ENCODE results near the gene DNAL4.

DNAL4 gene

DNA sequence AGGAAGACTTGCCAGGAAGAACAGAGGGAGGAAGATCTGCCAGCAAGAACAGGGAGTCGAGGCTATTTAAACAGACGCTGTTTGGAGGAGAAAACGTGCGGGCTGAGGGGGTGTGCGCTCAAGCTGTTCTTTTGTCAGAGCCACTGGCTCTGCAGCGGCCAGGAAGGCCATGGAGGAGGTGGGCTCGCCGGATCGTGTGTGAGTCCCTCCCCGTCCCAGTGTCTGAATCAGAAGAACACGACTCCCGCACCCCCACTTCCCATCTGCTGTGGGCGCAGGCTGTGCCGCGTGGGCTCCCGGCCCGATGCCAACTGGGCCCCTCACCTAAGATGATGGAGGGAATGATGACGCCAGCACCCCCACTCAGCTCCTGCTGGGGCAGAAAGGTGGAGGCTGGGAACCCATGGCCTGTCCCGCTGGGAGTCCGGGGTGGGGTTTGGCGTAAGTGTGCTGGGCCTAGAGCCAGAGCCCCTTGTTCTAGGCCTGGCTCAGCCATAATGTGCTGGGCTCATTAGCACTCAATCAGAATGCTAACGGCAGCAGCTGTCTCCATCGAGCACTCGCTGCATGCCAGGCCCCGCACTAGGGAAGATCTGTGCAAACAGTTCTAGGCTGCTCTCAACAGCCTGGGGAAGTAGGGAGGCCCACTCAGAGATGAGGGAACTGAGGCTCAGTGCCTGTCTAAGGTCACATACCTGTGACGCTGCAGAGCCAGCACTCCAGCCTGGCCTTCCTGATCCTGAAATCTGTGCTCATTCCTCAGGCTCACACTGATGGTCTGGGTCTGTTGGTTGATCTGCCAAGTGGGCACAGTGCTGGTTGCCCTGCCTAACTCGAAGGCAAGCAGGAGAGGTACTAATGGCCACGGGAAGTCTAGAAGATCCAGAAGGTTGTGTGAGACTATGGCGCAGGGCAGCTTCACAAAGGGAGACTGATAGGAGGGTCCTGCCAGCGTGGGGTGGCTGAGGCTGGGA, 38.3 kb upstream of the DNAL4 start:
- no peak overlapping the region for H3K4me3 ChIP-seq (ENCODE audit: low read depth, low read length)
- TF ChIP-seq, protein P1, sequence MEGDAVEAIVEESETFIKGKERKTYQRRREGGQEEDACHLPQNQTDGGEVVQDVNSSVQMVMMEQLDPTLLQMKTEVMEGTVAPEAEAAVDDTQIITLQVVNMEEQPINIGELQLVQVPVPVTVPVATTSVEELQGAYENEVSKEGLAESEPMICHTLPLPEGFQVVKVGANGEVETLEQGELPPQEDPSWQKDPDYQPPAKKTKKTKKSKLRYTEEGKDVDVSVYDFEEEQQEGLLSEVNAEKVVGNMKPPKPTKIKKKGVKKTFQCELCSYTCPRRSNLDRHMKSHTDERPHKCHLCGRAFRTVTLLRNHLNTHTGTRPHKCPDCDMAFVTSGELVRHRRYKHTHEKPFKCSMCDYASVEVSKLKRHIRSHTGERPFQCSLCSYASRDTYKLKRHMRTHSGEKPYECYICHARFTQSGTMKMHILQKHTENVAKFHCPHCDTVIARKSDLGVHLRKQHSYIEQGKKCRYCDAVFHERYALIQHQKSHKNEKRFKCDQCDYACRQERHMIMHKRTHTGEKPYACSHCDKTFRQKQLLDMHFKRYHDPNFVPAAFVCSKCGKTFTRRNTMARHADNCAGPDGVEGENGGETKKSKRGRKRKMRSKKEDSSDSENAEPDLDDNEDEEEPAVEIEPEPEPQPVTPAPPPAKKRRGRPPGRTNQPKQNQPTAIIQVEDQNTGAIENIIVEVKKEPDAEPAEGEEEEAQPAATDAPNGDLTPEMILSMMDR (IDR thresholded peaks at IDR 0.05; ENCODE audit: low read depth, low read length, missing control alignments): no peak
- in situ Hi-C loops (cut with HindIII; ENCODE audit: low sequenced_read_pairs): no loop called here
- no peak for DNase-seq (ENCODE audit: low read depth)

DNA sequence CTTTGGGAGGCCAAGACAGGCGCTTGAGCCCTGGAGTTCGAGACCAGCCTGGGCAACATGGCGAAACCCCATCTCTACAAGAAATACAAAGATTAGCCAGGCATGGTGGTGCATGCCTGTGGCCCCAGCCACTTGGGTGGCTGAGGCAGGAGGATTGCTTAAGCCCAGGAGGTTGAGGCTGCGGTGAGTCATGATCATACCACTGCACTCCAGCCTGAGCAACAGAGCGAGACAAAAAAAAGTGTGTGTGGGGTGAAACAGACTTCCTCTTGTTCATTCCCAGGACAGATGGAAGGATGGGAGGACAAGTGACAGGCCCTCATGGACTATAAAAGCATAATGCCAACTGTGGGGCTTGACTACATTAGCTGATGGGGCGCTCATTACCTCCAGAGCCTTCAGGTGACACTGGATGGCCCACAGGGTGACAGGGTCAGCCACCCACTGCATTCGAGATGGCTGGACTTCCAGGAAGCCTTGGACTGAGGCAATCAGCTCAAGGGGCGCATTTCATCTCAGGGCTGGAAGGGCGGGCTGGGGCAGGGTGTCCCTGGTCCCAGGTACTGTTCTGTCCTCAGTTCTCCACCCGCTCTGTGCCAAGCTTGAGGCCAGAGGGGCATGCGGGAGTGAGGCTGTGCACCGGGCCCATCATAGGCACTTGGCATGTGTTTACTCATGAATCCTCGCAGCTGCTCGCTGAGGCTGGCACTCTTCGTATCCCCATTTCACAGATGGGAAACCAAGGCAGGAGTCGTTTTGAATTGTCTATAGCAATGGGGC, 37.4 kb upstream of the DNAL4 start:
- DNase-seq (ENCODE audit: low read depth): no peak
- TF ChIP-seq, protein P1 (IDR thresholded peaks at IDR 0.05; ENCODE audit: low read depth, low read length, missing control alignments): no peak
- no peak overlapping the region for H3K4me3 ChIP-seq (ENCODE audit: low read depth, low read length)
- in situ Hi-C loops (cut with HindIII; ENCODE audit: low sequenced_read_pairs): no loop called here

DNA sequence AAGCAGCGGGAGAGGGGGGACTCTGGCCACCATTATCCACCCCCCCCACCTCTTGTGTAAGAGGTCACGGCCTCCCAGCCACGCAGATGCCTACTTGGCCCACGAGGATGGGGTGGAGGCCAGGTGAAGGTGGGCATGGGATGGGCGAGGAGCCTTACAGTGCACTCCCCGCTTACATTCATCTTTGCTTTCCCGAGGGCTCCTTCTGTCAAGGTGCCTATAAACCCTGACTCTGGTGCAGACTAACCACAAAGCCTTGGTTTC, 36.8 kb upstream of the DNAL4 start:
- TF ChIP-seq, protein P1 (IDR thresholded peaks at IDR 0.05; ENCODE audit: low read depth, low read length, missing control alignments): no peak
- in situ Hi-C loops (cut with HindIII; ENCODE audit: low sequenced_read_pairs): no loop called here
- no peak overlapping the region for H3K4me3 ChIP-seq (ENCODE audit: low read depth, low read length)
- no peak for DNase-seq (ENCODE audit: low read depth)

DNA sequence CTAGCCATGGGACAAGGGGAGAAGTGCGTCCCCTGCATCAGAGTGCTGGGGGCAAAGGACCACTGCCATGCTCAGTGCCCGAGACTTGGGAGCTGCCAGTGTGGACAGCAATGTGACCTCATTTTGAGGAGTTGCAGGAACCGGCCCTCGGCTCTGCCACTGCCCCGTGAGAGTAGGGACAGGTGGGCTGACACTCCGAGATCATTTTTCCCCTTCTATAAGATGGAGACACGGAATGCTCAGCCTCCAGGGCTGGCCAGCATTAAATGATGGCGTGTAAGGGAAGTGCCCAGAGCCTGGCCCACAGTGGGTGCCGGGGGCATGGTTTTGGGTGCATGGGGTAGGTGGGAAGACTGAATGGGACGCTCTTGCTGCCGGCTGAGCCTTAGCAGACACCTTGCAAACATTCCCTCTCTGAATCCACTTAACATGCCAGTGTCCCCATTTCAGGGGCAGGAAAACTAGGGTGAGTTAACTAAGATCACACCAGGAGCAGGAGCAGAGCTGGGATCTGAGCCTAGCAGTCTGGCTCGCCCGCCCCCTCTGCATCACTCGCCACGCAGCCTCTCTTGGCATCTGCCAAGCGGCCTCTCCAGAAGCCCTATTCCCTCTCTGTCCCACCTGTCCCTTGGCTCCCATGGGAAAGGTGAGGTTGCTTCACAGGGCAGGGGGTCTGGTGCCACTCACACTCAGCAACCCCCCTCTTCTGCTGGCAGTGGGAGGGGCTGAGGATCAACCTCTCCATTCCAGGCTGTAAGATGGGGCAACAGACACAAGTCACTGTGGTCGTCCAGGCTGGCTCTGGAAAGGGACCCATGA, 36.3 kb upstream of the DNAL4 start:
- no peak overlapping the region for H3K4me3 ChIP-seq (ENCODE audit: low read depth, low read length)
- in situ Hi-C loops (cut with HindIII; ENCODE audit: low sequenced_read_pairs): no loop called here
- DNase-seq (ENCODE audit: low read depth): no peak
- TF ChIP-seq, protein P1 (IDR thresholded peaks at IDR 0.05; ENCODE audit: low read depth, low read length, missing control alignments): no peak

DNA sequence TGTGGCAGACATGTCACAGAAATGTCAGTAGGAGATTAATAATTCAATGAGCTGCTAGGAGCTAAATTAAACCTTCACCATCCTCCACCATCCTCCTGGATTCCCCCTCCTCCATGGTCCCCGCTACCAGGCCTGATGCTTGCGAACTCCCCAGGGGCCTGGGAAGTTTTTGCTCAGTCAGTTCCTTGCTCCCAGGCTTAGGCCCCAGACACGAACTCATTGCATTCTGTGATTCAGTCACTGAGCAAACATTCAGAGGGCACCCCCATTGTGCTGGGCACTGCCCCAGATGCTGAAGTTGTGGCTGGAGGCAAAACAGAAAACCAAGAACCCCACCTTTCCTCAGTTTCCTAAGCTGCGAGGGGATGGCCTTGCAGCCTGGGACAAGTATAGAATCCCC, 35.5 kb upstream of the DNAL4 start:
- in situ Hi-C loops (cut with HindIII; ENCODE audit: low sequenced_read_pairs): no loop called here

More for the DNA sequence above, 35.5 kb upstream of the DNAL4 start:
- no peak for DNase-seq (ENCODE audit: low read depth)
- no peak overlapping the region for H3K4me3 ChIP-seq (ENCODE audit: low read depth, low read length)
- TF ChIP-seq, protein P1 (IDR thresholded peaks at IDR 0.05; ENCODE audit: low read depth, low read length, missing control alignments): no peak
